Lower lobe of right lung (tissue), 2 donors: ENCODE data around the gene PTP4A2. TPM values are rescaled to one million over a fixed set of nuclear protein-coding genes. Genes with fewer than 3 reads are reported as not detected.

Experiments
- ATAC-seq, 2 donors: fragments of 200-7000 bp; cut with Tn5 transposase; one replicate each; pipeline ENCODE4 v1.9.1; 2020 to 2022; ENCODE audit warnings: mild to moderate bottlenecking in 2 of 2, moderate library complexity in 2 of 2
- DNase-seq: peaks from one replicate; pipeline ENCODE4 v3.0.0-alpha.2; 2020
- H3K27ac ChIP-seq: fragments of 200-600 bp; one replicate; pipeline ENCODE4 v1.8.0; 2022
- H3K27me3 ChIP-seq: fragments of 200-600 bp; one replicate; pipeline ENCODE4 v1.8.0; 2022; ENCODE audit warnings: low read depth
- H3K36me3 ChIP-seq: fragments of 200-600 bp; one replicate; pipeline ENCODE4 v1.8.0; 2022; ENCODE audit warnings: mild to moderate bottlenecking
- H3K4me1 ChIP-seq: fragments of 200-600 bp; one replicate; pipeline ENCODE4 v1.8.0; 2022
- H3K4me3 ChIP-seq: fragments of 200-600 bp; one replicate; pipeline ENCODE4 v1.8.0; 2022; ENCODE audit warnings: mild to moderate bottlenecking
- H3K9me3 ChIP-seq: fragments of 200-600 bp; one replicate; pipeline ENCODE4 v1.8.0; 2022
- intact Hi-C: fragments of 100-400 bp; cut with DNase I; formaldehyde crosslinking; loops from one replicate; pipeline ENCODE4 v1.11.0; 2022
- total RNA-seq: library from RNA; stranded (reverse); fragmentation: NEBNext Ultra II Directional; extraction: Animal tissue kit (Norgen Biotek cat#: 25700); gene quantifications from one replicate; pipeline ENCODE4 v1.2.1, GENCODE V29; 2021
- TF ChIP-seq, protein P1 (sequence below): fragments of 200-600 bp; IDR thresholded peaks from one replicate; pipeline ENCODE4 v1.8.0; 2022; ENCODE audit warnings: antibody characterized with exemption, mild to moderate bottlenecking
- donor health status: DM: no; HTN: yes; CAD: no; lungs with severe emphysema.

The PTP4A2 gene
- total RNA-seq, 1 donor from 2014 or later: 205 TPM

DNA sequence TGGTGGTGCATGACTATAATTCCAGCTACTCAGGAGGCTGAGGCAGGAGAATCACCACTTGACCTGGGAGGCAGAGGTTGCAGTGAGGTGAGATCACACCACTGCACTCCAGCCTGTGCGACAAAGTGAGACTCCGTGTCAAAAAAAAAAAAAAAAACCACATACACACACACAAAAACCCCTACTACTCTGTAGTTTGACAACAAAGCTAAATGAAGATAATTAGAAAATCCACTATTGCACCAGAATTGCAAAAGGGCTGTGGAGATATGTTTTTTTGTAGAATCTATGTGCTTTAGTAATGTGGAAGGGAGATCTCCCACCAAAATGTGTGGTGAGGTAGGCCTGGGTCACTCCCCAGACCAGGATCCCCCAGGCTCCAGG lies 43.3 kb upstream of the PTP4A2 start:
- intact Hi-C loops: no loop called here

GRCh38 chr1:31980835-31981455 lies 42.8 kb upstream of the PTP4A2 start:
- DNase-seq (no peak), ATAC-seq (no peak)
- intact Hi-C loops: no loop called here
- H3K27ac ChIP-seq: no peak overlapping the region
- no peaks in the 10 kb centered on the region for H3K9me3 ChIP-seq
- H3K4me1 ChIP-seq: peaks cover 11% of the 10 kb centered on the region
- H3K4me3 ChIP-seq: no peak overlapping the region
- TF ChIP-seq, protein P1, sequence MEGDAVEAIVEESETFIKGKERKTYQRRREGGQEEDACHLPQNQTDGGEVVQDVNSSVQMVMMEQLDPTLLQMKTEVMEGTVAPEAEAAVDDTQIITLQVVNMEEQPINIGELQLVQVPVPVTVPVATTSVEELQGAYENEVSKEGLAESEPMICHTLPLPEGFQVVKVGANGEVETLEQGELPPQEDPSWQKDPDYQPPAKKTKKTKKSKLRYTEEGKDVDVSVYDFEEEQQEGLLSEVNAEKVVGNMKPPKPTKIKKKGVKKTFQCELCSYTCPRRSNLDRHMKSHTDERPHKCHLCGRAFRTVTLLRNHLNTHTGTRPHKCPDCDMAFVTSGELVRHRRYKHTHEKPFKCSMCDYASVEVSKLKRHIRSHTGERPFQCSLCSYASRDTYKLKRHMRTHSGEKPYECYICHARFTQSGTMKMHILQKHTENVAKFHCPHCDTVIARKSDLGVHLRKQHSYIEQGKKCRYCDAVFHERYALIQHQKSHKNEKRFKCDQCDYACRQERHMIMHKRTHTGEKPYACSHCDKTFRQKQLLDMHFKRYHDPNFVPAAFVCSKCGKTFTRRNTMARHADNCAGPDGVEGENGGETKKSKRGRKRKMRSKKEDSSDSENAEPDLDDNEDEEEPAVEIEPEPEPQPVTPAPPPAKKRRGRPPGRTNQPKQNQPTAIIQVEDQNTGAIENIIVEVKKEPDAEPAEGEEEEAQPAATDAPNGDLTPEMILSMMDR: no peak
- no peaks in the 10 kb centered on the region for H3K36me3 ChIP-seq
- H3K27me3 ChIP-seq: no peaks in the 10 kb centered on the region

More for the DNA sequence above, 43.3 kb upstream of the PTP4A2 start:
- Histone ChIP-seq H3K27ac (no peak overlapping the region), H3K4me3 (no peak overlapping the region), H3K36me3 (no peaks in the 10 kb centered on the region), H3K4me1 (peaks cover 11% of the 10 kb centered on the region), H3K27me3 (no peaks in the 10 kb centered on the region), H3K9me3 (no peaks in the 10 kb centered on the region)
- DNase-seq (no peak), ATAC-seq (no peak)
- TF ChIP-seq, protein P1: no peak

DNA sequence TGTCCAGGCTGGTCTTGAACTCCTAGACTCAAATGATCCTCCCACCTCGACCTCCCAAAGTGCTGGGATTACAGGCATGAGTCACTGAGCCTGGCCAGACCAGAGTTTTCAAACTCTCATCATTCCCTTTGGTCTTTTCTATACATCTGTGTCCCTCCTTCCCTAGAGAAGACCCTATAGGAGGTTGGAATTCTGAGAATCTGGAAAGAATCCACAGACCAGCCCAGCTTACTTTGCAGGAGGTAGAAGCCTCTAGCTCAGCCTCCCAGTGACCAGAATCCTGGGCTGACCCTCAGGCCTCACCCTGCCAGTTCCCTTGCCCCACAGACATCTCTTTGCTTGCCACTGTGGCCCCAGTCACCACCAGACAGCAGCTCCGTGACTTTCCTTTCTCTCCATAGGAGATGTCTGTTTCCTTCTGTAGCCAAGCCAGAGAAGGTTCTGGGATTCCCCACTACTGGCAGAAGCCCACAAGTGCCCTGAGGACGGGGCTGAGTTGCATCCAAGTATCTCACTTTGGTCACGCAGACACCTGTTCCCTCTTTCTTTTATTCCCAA lies 40.8 kb upstream of the PTP4A2 start:
- H3K4me1 ChIP-seq: no peaks in the 10 kb centered on the region
- no peak overlapping the region for H3K27ac ChIP-seq
- TF ChIP-seq, protein P1: no peak
- H3K4me3 ChIP-seq: no peak overlapping the region
- H3K27me3 ChIP-seq: no peaks in the 10 kb centered on the region
- no peaks in the 10 kb centered on the region for H3K9me3 ChIP-seq
- no peaks in the 10 kb centered on the region for H3K36me3 ChIP-seq
- ATAC-seq (no peak), DNase-seq (no peak)
- intact Hi-C loops: no loop called here

- Histone ChIP-seq H3K27me3 (no peaks in the 10 kb centered on the region), H3K9me3 (no peaks in the 10 kb centered on the region), H3K4me1 (no peaks in the 10 kb centered on the region), H3K27ac (no peak overlapping the region), H3K4me3 (no peak overlapping the region), H3K36me3 (no peaks in the 10 kb centered on the region)
- TF ChIP-seq, protein P1: peak; percentile 17
- intact Hi-C loops: no loop called here
- ATAC-seq (peak; percentile 26 to 68), DNase-seq (no peak)
These were observed 39.4 kb upstream of the PTP4A2 start for GRCh38 chr1:31977385-31978131.

- no peaks in the 10 kb centered on the region for H3K27me3 ChIP-seq
- DNase-seq: no peak
- H3K4me3 ChIP-seq: no peak overlapping the region
- ATAC-seq: no peak
- H3K36me3 ChIP-seq: no peaks in the 10 kb centered on the region
- no peak overlapping the region for H3K27ac ChIP-seq
- no peaks in the 10 kb centered on the region for H3K4me1 ChIP-seq
- H3K9me3 ChIP-seq: no peaks in the 10 kb centered on the region
- TF ChIP-seq, protein P1: no peak
- intact Hi-C loops: no loop called here
These were observed 38.2 kb upstream of the PTP4A2 start for GRCh38 chr1:31976401-31976800.
